ENCODE measurements around the gene USP12. TPM values are rescaled to one million over a fixed set of nuclear protein-coding genes. Genes with fewer than 3 reads are reported as not detected.
"Not testable (repeated sequence)": the region's sequence is repeated elsewhere in the genome, so short reads cannot be mapped to it uniquely, and the experiment has no call there.

Gene USP12
- total RNA-seq, 1 donor from 2014 or later: 27.0 TPM

GRCh38 chr13:27123445-27123844 lies 48.2 kb downstream of the USP12 start:
- DNase-seq (ENCODE audit: low spot score): not testable (repeated sequence)

- DNase-seq (ENCODE audit: low spot score): no peak
Observed at GRCh38 chr13:27122036-27122435, 49.6 kb downstream of the USP12 start.

GRCh38 chr13:27120811-27121210 lies 50.8 kb downstream of the USP12 start:
- no peak for DNase-seq (ENCODE audit: low spot score)

GRCh38 chr13:27120011-27120410 lies 51.6 kb downstream of the USP12 start:
- DNase-seq (ENCODE audit: low spot score): no peak

- DNase-seq (ENCODE audit: low spot score): no peak
Observed at GRCh38 chr13:27118428-27119054, 53.1 kb downstream of the USP12 start.

GRCh38 chr13:27117952-27118351 lies 53.7 kb downstream of the USP12 start:
- no peak for DNase-seq (ENCODE audit: low spot score)

GRCh38 chr13:27117158-27117557 lies 54.5 kb downstream of the USP12 start:
- no peak for DNase-seq (ENCODE audit: low spot score)

- DNase-seq (ENCODE audit: low spot score): no peak
Observed at GRCh38 chr13:27113436-27113835, 58.2 kb downstream of the USP12 start.

GRCh38 chr13:27112006-27112405 lies 59.6 kb downstream of the USP12 start:
- DNase-seq (ENCODE audit: low spot score): no peak

- DNase-seq (ENCODE audit: low spot score): no peak
Observed at GRCh38 chr13:27110056-27110746, 61.4 kb downstream of the USP12 start.

GRCh38 chr13:27106144-27106543 lies 65.5 kb downstream of the USP12 start:
- DNase-seq (ENCODE audit: low spot score): no peak

- DNase-seq (ENCODE audit: low spot score): no peak
Observed at GRCh38 chr13:27104606-27105005, 67.0 kb downstream of the USP12 start.

- no peak for DNase-seq (ENCODE audit: low spot score)
Observed at GRCh38 chr13:27101847-27102246, 69.8 kb downstream of the USP12 start.

- DNase-seq (ENCODE audit: low spot score): no peak
Observed at GRCh38 chr13:27101289-27101688, 70.3 kb downstream of the USP12 start.

- DNase-seq (ENCODE audit: low spot score): no peak
Observed at GRCh38 chr13:27097691-27098090, 73.9 kb downstream of the USP12 start.

GRCh38 chr13:27091451-27091850 lies 80.2 kb downstream of the USP12 start:
- no peak for DNase-seq (ENCODE audit: low spot score)

- DNase-seq (ENCODE audit: low spot score): no peak
Observed at GRCh38 chr13:27088619-27089018, 83.0 kb downstream of the USP12 start.

GRCh38 chr13:27086599-27087265 lies 84.9 kb downstream of the USP12 start:
- no peak for DNase-seq (ENCODE audit: low spot score)

- no peak for DNase-seq (ENCODE audit: low spot score)
Observed at GRCh38 chr13:27083183-27083582, 88.4 kb downstream of the USP12 start.

- no peak for DNase-seq (ENCODE audit: low spot score)
Observed at GRCh38 chr13:27081893-27082679, 89.5 kb downstream of the USP12 start.

- DNase-seq (ENCODE audit: low spot score): no peak
Observed at GRCh38 chr13:27080018-27080948, 91.3 kb downstream of the USP12 start.

Measured in mucosa of gallbladder (tissue), 1 donor.